ENCODE data around the gene PUDP.

- TF ChIP-seq POLR2A (IDR thresholded peaks at IDR 0.05) (no peak), CTCF (IDR thresholded peaks at IDR 0.05) (no peak)
Observed at GRCh38 chrX:7069556-7069955, 78.4 kb downstream of the PUDP start.
